Activated CD4-positive, alpha-beta T cell treated with anti-CD3 and anti-CD28 coated beads, Interleukin-2, amount 50 U/mL, for 4 hours (primary cell): ENCODE measurements around the gene PTGDS.

Experiments
- DNase-seq, 2 experiments: peaks; one replicate each; pipeline ENCODE4 v3.0.0-alpha.2; 2020

Gene PTGDS

DNA sequence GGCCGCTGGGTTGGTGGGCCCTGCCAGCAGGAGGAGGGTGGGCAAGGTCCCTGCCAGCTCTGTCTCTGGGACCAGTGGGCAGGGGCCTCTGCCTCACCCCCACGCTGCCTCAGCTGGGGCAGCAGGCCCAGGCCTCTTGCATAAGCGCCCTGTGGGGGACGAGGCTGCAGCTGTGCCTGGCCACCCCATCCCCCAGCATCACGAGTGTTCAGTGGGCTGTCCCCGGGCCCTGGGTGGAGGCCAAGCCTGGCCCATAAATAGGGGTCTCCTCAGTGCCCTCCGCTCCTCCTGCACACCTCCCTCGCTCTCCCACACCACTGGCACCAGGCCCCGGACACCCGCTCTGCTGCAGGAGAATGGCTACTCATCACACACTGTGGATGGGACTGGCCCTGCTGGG, at the start of gene PTGDS:
TSS of gene PTGDS (plus strand) at position 282 of the 400 bp plus-strand sequence. CDS start at position 357, 75 bp downstream.
- DNase-seq = no peak

GRCh38 chr9:136928591-136928990, 48.7 kb upstream of the PTGDS start:
- DNase-seq = no peak

GRCh38 chr9:136930014-136930413, 47.3 kb upstream of the PTGDS start:
- no peak for DNase-seq

- DNase-seq = no peak
These were observed 45.6 kb upstream of the PTGDS start for GRCh38 chr9:136931611-136932130.

DNA sequence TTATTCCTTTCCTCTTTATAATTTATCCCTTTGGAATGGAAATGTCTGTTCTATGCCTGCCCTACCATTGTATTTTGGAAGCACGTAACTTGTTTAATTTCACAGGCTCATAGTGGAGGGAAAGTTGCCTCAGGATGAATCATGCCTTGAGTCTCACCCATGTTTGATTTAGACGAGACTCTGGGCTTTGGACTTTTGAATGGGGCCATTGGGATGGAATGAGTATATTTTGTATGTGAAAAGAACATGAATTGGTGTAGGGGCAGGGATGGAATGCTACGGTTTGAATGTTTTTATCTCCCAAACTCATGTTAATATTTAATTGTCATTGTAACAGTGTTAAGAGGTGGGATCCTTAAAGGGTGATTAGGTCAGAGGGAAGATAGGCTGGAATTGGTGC, 43.0 kb upstream of the PTGDS start:
- no peak for DNase-seq

DNA sequence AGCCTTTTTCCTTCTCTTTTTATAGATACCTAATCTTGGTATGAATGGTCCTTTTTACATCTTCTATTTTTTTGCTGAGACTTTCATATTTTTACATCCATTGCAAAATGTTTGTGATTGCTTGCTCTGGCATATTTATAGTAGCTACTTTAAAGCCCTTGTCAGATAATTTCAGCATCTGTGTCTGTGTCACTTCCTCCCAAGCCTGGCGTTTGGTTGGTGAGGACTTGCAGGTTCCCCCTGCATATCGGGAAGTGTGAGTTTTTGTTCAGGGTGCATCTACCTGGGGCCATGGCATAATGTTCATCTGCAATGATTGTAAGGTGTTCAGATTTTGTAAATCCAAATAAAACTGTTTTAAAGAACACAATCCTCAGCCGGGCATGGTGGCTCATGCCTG, 41.7 kb upstream of the PTGDS start:
- no peak for DNase-seq

- DNase-seq = no peak
These were observed 40.6 kb upstream of the PTGDS start for GRCh38 chr9:136936645-136937170.

- no peak for DNase-seq
These were observed 39.9 kb upstream of the PTGDS start for GRCh38 chr9:136937186-136938001.

DNA sequence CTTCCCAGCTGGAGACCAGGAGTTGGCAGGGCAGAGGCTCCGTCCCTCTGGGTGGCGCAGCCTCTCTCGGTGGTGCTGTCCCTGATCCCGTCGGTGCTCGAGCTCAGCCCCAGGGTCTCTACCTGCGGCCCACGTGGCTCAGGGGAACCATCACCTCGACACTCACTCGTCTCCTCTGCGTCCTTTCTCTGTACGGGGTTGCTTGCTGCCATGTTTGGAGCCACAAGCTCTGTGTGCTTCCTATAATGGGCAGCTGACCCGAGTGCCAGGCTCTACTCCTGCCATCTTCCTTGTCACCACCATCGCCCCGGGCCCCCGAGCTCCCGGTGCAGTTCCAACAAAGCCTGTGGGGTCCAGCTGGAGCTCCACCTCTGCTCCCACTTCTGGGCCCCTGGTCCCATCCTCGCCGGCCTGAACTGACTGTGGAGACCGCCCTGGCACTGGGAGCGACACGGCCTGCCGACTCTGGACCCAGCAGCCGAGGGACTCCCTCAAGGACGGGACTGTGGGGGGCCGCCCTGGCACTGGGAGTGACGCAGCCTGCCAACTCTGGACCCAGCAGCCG, 37.8 kb upstream of the PTGDS start:
- DNase-seq = no peak

GRCh38 chr9:136939996-136940525, 37.2 kb upstream of the PTGDS start:
- no peak for DNase-seq

DNA sequence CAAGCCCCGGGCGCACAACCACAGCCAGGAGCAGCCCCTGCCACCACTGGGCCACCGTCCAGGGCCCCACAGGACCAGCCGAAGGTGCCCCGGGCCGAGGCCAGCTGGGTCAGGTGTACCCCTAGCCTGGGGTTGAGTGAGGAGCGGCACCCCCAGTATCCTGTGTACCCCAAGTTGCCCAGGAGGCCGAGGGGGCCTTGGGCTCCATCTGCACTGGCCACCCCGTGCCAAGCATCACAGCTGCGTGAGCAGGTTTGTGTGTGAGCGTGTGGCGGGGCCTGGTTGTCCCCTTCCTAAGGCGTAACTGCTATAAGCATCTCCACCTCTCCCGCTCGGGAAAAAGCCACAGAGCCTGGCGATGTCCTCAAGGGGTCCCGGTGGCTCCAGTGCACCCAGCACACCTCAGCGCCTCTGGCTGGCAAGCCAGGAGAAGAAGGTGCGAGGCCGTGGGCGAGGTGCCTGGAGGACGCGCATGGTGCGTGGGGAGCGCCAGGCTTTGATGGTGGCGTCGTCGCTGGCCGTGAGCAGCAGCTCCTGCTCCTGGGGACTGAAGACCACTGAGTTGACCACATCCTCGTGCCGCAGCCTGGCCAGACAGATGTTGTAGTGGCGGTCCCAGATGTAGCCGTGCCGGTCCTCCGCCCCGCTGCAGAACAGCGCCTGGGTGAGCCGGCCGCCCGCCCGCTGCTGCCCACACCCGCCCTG, 36.6 kb upstream of the PTGDS start:
- no peak for DNase-seq

GRCh38 chr9:136941231-136942111, 35.8 kb upstream of the PTGDS start:
- DNase-seq = no peak

GRCh38 chr9:136942112-136942880, 35.0 kb upstream of the PTGDS start:
- no peak for DNase-seq

GRCh38 chr9:136942881-136943230, 34.4 kb upstream of the PTGDS start:
- DNase-seq = no peak

- no peak for DNase-seq
These were observed 33.8 kb upstream of the PTGDS start for GRCh38 chr9:136943291-136944211.

GRCh38 chr9:136944212-136944518, 33.1 kb upstream of the PTGDS start:
- no peak for DNase-seq

DNA sequence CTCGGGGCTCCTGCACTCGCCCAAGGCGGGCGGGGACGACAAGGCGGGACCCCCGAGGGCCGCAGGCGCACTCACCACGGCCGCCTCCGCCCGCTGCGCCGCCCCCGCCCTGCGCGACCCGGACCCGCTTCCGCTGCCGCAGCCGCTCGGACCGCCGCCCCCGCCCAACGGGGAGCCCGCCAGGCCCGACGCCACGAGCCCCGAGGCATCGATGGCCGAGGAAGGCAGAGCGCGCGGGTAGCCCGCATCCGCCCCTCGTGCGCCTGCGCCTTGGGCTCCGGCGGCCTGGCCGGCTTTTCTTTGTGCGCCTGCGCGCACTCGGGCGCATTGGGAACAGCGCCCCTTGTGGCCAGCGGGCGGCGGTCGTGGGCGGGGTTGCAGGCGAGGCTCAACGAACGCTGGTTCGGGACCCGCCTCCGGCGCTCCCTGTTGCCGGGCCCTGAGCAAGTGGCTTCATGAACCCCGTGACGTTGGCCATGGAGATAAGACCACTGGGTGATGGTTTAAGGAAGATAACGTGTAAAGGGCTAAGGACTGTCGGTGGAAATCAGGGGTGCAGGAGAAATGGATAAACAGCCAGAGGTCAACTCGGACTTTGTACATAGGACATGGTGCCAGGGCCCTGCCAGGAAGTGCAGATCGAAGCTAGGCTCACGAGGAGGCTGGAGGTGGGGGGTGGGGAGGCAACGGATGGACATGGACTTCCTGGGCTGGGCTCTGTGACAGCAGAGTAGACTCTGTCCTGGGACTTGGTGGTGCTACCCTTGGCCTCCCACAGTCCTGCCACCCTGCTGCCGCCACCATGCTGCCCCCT, 32.6 kb upstream of the PTGDS start, which contains the start of the genes C8G and FBXW5:
TSS of gene C8G (plus strand) at position 725 of the 814 bp plus-strand sequence. CDS start at position 803, 78 bp downstream.
TSS of gene FBXW5 (minus strand) at position 220 of the 814 bp plus-strand sequence. CDS start 655 bp downstream, outside the sequence.
- DNase-seq = peak; percentile 89 to 90

- no peak for DNase-seq
These were observed 31.7 kb upstream of the PTGDS start for GRCh38 chr9:136945333-136946227.
